Body of pancreas (tissue), 2 donors: Measurements from ENCODE around the gene MBD4. TPM values are rescaled to one million over a fixed set of nuclear protein-coding genes. Genes with fewer than 3 reads are reported as not detected.

ENCODE experiments used
- small RNA-seq: library from RNA; depleted of rRNA; stranded (forward); fragments of <200 nt; gene quantifications from one replicate; pipeline ENCODE3, GENCODE V24; 2016
- total RNA-seq, 2 donors: library from RNA; depleted of rRNA; stranded (reverse); fragments of >200 nt; gene quantifications; one replicate each; pipeline ENCODE4 v1.1.0, GENCODE V29; 2016

MBD4 gene
- total RNA-seq, 2 donors from 2014 or later, result 18.7 to 23.1 TPM

Small RNA genes lying within 50 kb of the gene (small RNA-seq; reads per million reads assigned to genes)
- gene SNORA7B, result 15.9 reads per million, percentile 93 among the genes with 10 or more reads in this experiment

Other genes starting within 250 kb of the MBD4 start
- gene COPG1, start 190.3 kb downstream of the MBD4 start, total RNA-seq, result 10 to 100 TPM; 62.6 to 75.0 TPM
- gene HMCES, start 161.1 kb downstream of the MBD4 start, total RNA-seq, result 10 to 100 TPM; 10.1 to 14.5 TPM
- 1 to 10 TPM in 1 of 2 donors, under 1 TPM in 1; under 0.01 to 1.3 TPM for gene EFCAB12, start 11.3 kb downstream of the MBD4 start, total RNA-seq
- gene IFT122, start 276 bp upstream of the MBD4 start, total RNA-seq, result 10 to 100 TPM; 10.5 to 34.8 TPM
- gene RHO, start 88.7 kb upstream of the MBD4 start, total RNA-seq, result not detected
- gene H1-8, start 103.2 kb upstream of the MBD4 start, total RNA-seq, result not detected
- 100 to 1,000 TPM in 1 of 2 donors, 10 to 100 TPM in 1; 47.7 to 135 TPM for gene PLXND1, start 166.7 kb upstream of the MBD4 start, total RNA-seq